IgD-negative memory B cell (primary cell): ENCODE results near the gene PIK3CG. TPM values are rescaled to one million over a fixed set of nuclear protein-coding genes. Genes with fewer than 3 reads are reported as not detected.
"Not testable (repeated sequence)": the region's sequence is repeated elsewhere in the genome, so short reads cannot be mapped to it uniquely, and the experiment has no call there.

Experiments
- H3K27ac Mint-ChIP-seq, 3 donors: one replicate each; pipeline ENCODE4 v1.8.0; 2020 to 2022; ENCODE audit warnings: mild to moderate bottlenecking in 3 of 3, mixed read lengths in 3 of 3, moderate library complexity in 1 of 3
- H3K27me3 Mint-ChIP-seq: one replicate; pipeline ENCODE4 v1.8.0; 2021; ENCODE audit warnings: mixed read lengths
- H3K36me3 Mint-ChIP-seq: one replicate; pipeline ENCODE4 v1.8.0; 2020; ENCODE audit warnings: mild to moderate bottlenecking, mixed read lengths
- H3K4me1 Mint-ChIP-seq, 3 donors: one replicate each; pipeline ENCODE4 v1.8.0; 2020 to 2022; ENCODE audit warnings: mixed read lengths in 3 of 3, mild to moderate bottlenecking in 1 of 3
- H3K4me3 Mint-ChIP-seq, 4 donors: one replicate each; pipeline ENCODE4 v1.8.0; 2020 to 2022; ENCODE audit warnings: mild to moderate bottlenecking in 4 of 4, mixed read lengths in 4 of 4, moderate library complexity in 3 of 4
- H3K9me3 Mint-ChIP-seq, 3 donors: one replicate each; pipeline ENCODE4 v1.8.0; 2020 to 2021; ENCODE audit warnings: mixed read lengths in 3 of 3, mild to moderate bottlenecking in 1 of 3
- polyA plus RNA-seq: library from polyadenylated mRNA; unstranded; fragments of 300-500 nt; fragmentation: Illumina TruSeq; gene quantifications from one replicate; pipeline ENCODE4 v1.2.3, GENCODE V29; 2021

Gene PIK3CG
- 27.7 TPM for polyA plus RNA-seq

- H3K4me3 Mint-ChIP-seq = peak within 1 kb of the TSS; percentile 90 to 99 (median 98)
- no peaks in the 10 kb centered on the region for H3K27me3 Mint-ChIP-seq
- H3K27ac Mint-ChIP-seq = peak within 1 kb of the TSS; percentile 77 to 98 (median 95)
- peaks cover 12% of the 10 kb centered on the region for H3K36me3 Mint-ChIP-seq
- H3K9me3 Mint-ChIP-seq = no peaks in the 10 kb centered on the region
- peaks cover 38 to 60% (median 52%) of the 10 kb centered on the region in 3 donors for H3K4me1 Mint-ChIP-seq
Measured at GRCh38 chr7:106865130-106866041, at the start of gene PIK3CG. PIK3CG (plus strand) TSS chr7:106865282; CDS start chr7:106867562, 2,280 bp downstream.

GRCh38 chr7:106817098-106817497, 48.0 kb upstream of the PIK3CG start:
- H3K36me3 Mint-ChIP-seq = no peaks in the 10 kb centered on the region
- H3K4me3 Mint-ChIP-seq = no peak overlapping the region
- H3K27me3 Mint-ChIP-seq = no peaks in the 10 kb centered on the region
- no peaks in the 10 kb centered on the region for H3K9me3 Mint-ChIP-seq
- peaks cover 1 to 4% (median 2%) of the 10 kb centered on the region in 3 donors for H3K4me1 Mint-ChIP-seq
- H3K27ac Mint-ChIP-seq = no peak overlapping the region

GRCh38 chr7:106818736-106819135, 46.3 kb upstream of the PIK3CG start:
- Mint-ChIP-seq H3K4me1 (no peaks in the 10 kb centered on the region), H3K27ac (no peak overlapping the region), H3K27me3 (no peaks in the 10 kb centered on the region), H3K4me3 (no peak overlapping the region), H3K9me3 (no peaks in the 10 kb centered on the region), H3K36me3 (peaks cover 3% of the 10 kb centered on the region)

DNA sequence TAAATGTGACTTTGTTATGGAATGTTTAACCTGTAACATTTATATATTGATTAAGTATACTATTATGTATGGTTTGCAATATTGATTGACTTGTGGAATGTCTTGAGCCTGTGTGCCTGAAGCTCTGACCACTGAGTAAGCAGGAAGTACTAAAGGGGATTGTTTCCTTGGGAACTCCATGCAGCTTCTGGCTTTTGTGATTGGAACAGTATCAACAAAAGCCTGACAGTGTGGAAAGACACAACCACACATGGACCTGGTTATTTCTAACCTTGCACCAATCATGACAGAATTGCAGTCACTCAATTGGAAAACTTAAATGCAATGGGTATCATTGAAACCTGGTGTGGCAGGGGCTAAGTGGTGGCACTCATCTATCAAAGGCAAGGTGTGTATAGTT, 45.5 kb upstream of the PIK3CG start:
- Mint-ChIP-seq H3K4me3 (no peak overlapping the region), H3K9me3 (no peaks in the 10 kb centered on the region), H3K27ac (no peak overlapping the region), H3K4me1 (no peaks in the 10 kb centered on the region), H3K27me3 (no peaks in the 10 kb centered on the region), H3K36me3 (peaks cover 3% of the 10 kb centered on the region)

DNA sequence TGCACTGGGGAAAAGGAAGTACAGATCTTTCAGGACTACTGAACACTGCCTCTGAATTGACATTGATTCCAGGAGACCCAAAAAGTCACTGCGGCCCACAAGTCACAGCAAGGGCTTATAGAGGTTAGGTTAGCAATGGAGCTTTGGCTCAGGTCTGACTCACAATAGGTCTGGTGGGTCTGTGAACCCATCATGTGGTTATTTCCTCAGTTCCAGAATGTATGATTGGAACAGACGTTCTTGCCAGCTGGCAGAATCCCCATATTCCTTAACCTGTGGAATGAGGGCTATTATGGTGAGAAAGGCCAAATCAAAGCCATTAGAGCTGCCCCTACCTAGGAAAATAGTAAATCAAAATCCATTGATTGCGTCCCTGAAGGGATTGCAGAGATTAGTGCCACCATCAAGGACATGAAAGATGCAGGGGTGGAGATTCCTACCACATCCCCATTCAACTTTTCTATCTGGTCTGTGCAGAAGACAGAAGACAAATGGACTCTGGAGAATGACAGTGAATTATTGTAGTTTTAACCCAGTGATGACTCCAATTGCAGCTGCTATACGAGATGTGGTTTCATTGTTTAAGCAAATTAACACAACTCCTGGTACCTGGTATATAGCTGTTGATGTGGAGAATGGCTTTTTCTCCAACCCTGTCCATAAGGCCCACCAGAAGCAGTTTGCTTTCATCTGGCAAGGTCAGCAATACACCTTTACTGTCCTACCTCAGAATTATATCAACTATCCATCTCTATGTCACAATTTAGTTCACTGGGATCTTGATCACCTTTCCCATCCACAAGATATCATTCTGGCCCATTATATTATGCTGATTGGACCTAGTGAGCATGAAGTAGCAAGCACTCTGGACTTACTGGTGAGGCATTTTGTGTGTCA, 44.5 kb upstream of the PIK3CG start:
- peaks cover 3% of the 10 kb centered on the region for H3K36me3 Mint-ChIP-seq
- no peaks in the 10 kb centered on the region for H3K9me3 Mint-ChIP-seq
- H3K4me1 Mint-ChIP-seq = no peaks in the 10 kb centered on the region
- H3K27me3 Mint-ChIP-seq = no peaks in the 10 kb centered on the region
- H3K4me3 Mint-ChIP-seq = no peak overlapping the region
- no peak overlapping the region for H3K27ac Mint-ChIP-seq

- H3K27me3 Mint-ChIP-seq = no peaks in the 10 kb centered on the region
- no peak overlapping the region for H3K27ac Mint-ChIP-seq
- H3K36me3 Mint-ChIP-seq = peaks cover 3% of the 10 kb centered on the region
- no peaks in the 10 kb centered on the region for H3K4me1 Mint-ChIP-seq
- no peaks in the 10 kb centered on the region for H3K9me3 Mint-ChIP-seq
- peak overlapping the region in 1 of 4 donors; percentile 56 for H3K4me3 Mint-ChIP-seq
Measured at GRCh38 chr7:106823631-106824030, 41.5 kb upstream of the PIK3CG start.

- Mint-ChIP-seq H3K9me3 (peaks cover 2 to 6% (median 3%) of the 10 kb centered on the region in 3 donors), H3K4me1 (no peaks in the 10 kb centered on the region), H3K27me3 (no peaks in the 10 kb centered on the region), H3K27ac (no peak overlapping the region), H3K36me3 (peaks cover 3% of the 10 kb centered on the region), H3K4me3 (no peak overlapping the region)
Measured at GRCh38 chr7:106824458-106824857, 40.6 kb upstream of the PIK3CG start.

DNA sequence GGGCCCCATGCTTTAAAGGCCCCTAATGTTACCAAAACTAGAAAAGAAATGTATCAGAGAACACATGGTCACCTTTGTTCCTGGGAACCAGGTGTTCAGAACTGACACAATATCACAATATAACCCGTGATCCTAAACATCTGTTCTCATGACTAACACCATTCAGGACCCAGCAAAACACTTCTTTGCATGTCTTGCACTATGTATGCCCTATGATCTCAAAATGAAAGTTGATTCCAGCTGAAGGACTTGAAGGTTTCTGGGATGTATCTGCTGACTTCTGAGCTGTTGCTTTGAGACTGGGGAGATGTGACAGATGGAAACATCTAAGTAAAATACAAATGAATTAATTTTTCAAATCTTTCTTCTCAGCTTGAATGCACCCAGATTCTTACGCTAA, 37.5 kb upstream of the PIK3CG start:
- H3K27me3 Mint-ChIP-seq = no peaks in the 10 kb centered on the region
- no peaks in the 10 kb centered on the region for H3K4me1 Mint-ChIP-seq
- H3K27ac Mint-ChIP-seq = no peak overlapping the region
- peaks cover 6% of the 10 kb centered on the region for H3K36me3 Mint-ChIP-seq
- H3K4me3 Mint-ChIP-seq = no peak overlapping the region
- H3K9me3 Mint-ChIP-seq = peaks cover 2 to 20% (median 3%) of the 10 kb centered on the region in 3 donors

DNA sequence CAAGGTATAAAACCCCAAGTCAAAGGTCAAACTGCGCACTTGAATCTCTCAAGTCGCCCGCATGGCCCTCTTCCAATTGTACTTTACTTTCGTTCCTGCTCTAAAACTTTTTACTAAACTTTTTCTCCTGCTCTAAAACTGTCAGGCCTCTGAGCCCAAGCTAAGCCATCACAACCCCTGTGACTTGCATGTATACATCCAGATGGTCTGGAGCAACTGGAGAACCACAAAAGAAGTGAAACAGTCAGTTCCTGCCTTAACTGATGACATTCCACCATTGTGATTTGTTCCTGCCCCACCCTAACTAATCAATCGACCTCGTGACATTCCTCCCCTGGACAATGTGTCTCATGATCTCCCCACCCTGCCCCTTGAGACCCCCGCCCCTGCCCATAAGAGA, 35.6 kb upstream of the PIK3CG start:
- no peaks in the 10 kb centered on the region for H3K27me3 Mint-ChIP-seq
- no peaks in the 10 kb centered on the region for H3K4me1 Mint-ChIP-seq
- H3K9me3 Mint-ChIP-seq = peaks cover 2 to 20% (median 3%) of the 10 kb centered on the region in 3 donors
- H3K36me3 Mint-ChIP-seq = peaks cover 4% of the 10 kb centered on the region
- H3K4me3 Mint-ChIP-seq = no peak overlapping the region
- H3K27ac Mint-ChIP-seq = no peak overlapping the region

DNA sequence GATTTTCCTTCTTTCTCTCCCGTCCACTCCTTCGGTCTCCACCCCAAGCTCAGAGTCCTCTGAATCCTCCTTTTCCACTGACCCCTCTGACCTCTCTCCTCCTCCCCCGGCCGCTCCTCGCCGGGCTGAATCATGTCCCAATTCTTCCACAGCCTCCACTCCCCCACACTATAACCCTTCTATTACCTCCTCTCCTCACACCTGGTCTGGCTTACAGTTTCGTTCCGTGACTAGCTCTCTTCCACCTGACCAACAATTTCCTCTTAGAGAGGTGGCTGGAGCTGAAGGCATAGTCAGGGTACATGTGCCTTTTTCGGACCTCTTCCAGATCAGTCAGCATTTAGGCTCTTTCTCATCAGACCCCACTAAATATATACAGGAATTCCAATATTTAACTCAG, 34.2 kb upstream of the PIK3CG start:
- not testable (repeated sequence) for H3K4me1 Mint-ChIP-seq, H3K27ac Mint-ChIP-seq, H3K27me3 Mint-ChIP-seq, H3K36me3 Mint-ChIP-seq
- Mint-ChIP-seq H3K4me3 (peak overlapping the region in 1 of 4 donors; percentile 54), H3K9me3 (peaks cover 2 to 20% (median 3%) of the 10 kb centered on the region in 3 donors)

DNA sequence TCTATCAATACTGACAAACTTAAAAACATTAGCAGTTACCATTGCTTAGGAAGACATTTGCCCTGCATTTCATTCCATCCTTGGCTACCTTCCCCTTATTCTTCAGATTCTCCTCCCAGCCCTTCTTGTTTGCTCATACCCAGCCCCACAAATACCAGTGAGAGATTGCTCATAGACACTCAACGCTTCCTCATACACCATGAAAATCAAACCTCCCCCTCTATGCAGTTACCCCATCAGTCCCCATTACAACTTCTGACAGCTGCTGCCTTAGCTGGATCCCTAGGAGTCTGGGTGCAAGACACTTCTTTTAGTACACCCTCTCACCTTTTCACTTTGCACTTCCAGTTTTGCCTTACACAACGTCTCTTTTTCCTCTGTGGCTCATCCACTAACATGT, 28.3 kb upstream of the PIK3CG start:
- Mint-ChIP-seq H3K27me3 (no peaks in the 10 kb centered on the region), H3K36me3 (no peaks in the 10 kb centered on the region), H3K4me1 (peaks cover 10 to 16% (median 15%) of the 10 kb centered on the region in 3 donors), H3K9me3 (no peaks in the 10 kb centered on the region), H3K27ac (no peak overlapping the region), H3K4me3 (no peak overlapping the region)

- no peak overlapping the region for H3K4me3 Mint-ChIP-seq
- H3K4me1 Mint-ChIP-seq = peaks cover 10 to 16% (median 15%) of the 10 kb centered on the region in 3 donors
- no peaks in the 10 kb centered on the region for H3K9me3 Mint-ChIP-seq
- H3K36me3 Mint-ChIP-seq = no peaks in the 10 kb centered on the region
- H3K27me3 Mint-ChIP-seq = no peaks in the 10 kb centered on the region
- H3K27ac Mint-ChIP-seq = peak overlapping the region in 1 of 3 donors; percentile 3
Measured at GRCh38 chr7:106839511-106839910, 25.6 kb upstream of the PIK3CG start.

GRCh38 chr7:106840342-106840741, 24.7 kb upstream of the PIK3CG start:
- H3K36me3 Mint-ChIP-seq = no peaks in the 10 kb centered on the region
- H3K27ac Mint-ChIP-seq = no peak overlapping the region
- peaks cover 0 to 2% (median 0%) of the 10 kb centered on the region in 3 donors for H3K9me3 Mint-ChIP-seq
- H3K27me3 Mint-ChIP-seq = no peaks in the 10 kb centered on the region
- peaks cover 10 to 16% (median 15%) of the 10 kb centered on the region in 3 donors for H3K4me1 Mint-ChIP-seq
- H3K4me3 Mint-ChIP-seq = peak overlapping the region in 1 of 4 donors; percentile 20

DNA sequence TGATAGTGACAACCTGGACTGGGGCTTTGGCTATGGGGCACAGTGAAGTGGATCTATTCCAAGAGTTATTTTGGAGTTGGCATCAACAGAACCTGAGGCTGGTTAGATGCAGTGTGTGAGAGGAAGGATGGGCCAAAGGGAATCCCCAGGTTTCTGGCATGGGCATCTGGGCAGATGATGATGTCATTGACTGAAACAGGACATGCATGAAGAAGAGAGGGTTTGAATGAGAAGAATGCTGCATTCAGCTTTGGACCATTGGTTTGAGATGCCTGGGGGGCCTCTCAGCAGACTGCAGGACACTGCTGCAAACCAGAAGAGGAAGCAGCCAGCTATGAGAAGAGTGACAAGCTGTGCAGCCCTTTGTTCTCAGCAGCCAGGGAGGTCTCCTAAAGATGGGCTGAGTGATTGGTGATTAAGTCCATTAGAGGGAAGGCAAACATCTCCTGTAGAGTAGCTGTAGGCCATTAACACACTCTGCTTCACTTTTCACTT, 23.1 kb upstream of the PIK3CG start:
- H3K4me3 Mint-ChIP-seq = no peak overlapping the region
- H3K27me3 Mint-ChIP-seq = no peaks in the 10 kb centered on the region
- H3K9me3 Mint-ChIP-seq = peaks cover 0 to 2% (median 0%) of the 10 kb centered on the region in 3 donors
- no peaks in the 10 kb centered on the region for H3K36me3 Mint-ChIP-seq
- peaks cover 10 to 16% (median 15%) of the 10 kb centered on the region in 3 donors for H3K4me1 Mint-ChIP-seq
- peak overlapping the region in 1 of 3 donors; percentile 8 for H3K27ac Mint-ChIP-seq
